SK-N-SH (cell line): Measurements from ENCODE around the gene LRIG1.

Experiments used
- CTCF ChIP-seq: fragments of 200-600 bp; sonication (generic); IDR thresholded peaks from 2 replicates; pipeline ENCODE4 v1.6.1; 2017; ENCODE audit warnings: antibody characterized with exemption, mild to moderate bottlenecking, moderate library complexity
- EP300 ChIP-seq, 2 experiments: IDR thresholded peaks; 2 replicates each; pipeline versions ENCODE4 v1.4.0 to v1.6.1; 2012; ENCODE audit warnings: borderline replicate concordance in 1 of 2, low read depth in 1 of 2, low read length in 1 of 2
- EZH2phosphoT487 ChIP-seq: fragments of 200-600 bp; sonication (generic); IDR thresholded peaks from 2 replicates; pipeline ENCODE4 v1.6.1; 2017; ENCODE audit warnings: low read depth, mixed run types, mild to moderate bottlenecking, antibody characterized with exemption, moderate library complexity, borderline replicate concordance
- FOXJ3 ChIP-seq: sonication (generic); formaldehyde crosslinking; IDR thresholded peaks from 2 replicates; pipeline ENCODE4 v1.5.1; 2020; ENCODE audit warnings: mild to moderate bottlenecking, missing genetic modification reagents
- MAX ChIP-seq: IDR thresholded peaks from 2 replicates; pipeline ENCODE4 v1.4.0; 2012; ENCODE audit warnings: low read depth
- MEF2A ChIP-seq: IDR thresholded peaks from 2 replicates; pipeline ENCODE4 v1.4.0; 2012; ENCODE audit warnings: low read depth, borderline replicate concordance
- REST ChIP-seq: IDR thresholded peaks from 2 replicates; pipeline ENCODE4 v1.6.1; 2012; ENCODE audit warnings: mild to moderate bottlenecking, low read depth, low read length, moderate library complexity
- SMC3 ChIP-seq: IDR thresholded peaks from 2 replicates; pipeline ENCODE4 v1.6.1; 2012; ENCODE audit warnings: low read depth, low read length, improper control_type of control experiment
- USF2 ChIP-seq: fragments of 150-350 bp; IDR thresholded peaks from 2 replicates; pipeline ENCODE4 v1.6.1; 2017; ENCODE audit warnings: antibody characterized with exemption, low read length, low read depth, borderline replicate concordance

- TF ChIP-seq CTCF = no peak
- TF ChIP-seq MEF2A = no peak
- no peak for TF ChIP-seq EP300 (IDR thresholded peaks at IDR 0.05; ENCODE audit: borderline replicate concordance in 1 of 2, low read depth in 1 of 2, low read length in 1 of 2)
- no peak for TF ChIP-seq USF2
- no peak for TF ChIP-seq MAX
- TF ChIP-seq REST = no peak
- TF ChIP-seq FOXJ3 (CRISPR knock-in tag) = no peak
- TF ChIP-seq EZH2phosphoT487 = no peak
- no peak for TF ChIP-seq SMC3
Measured at GRCh38 chr3:66434726-66435125, 66.1 kb downstream of the LRIG1 start.
